Measurements from ENCODE around the gene GBA3.

GBA3 gene

DNA sequence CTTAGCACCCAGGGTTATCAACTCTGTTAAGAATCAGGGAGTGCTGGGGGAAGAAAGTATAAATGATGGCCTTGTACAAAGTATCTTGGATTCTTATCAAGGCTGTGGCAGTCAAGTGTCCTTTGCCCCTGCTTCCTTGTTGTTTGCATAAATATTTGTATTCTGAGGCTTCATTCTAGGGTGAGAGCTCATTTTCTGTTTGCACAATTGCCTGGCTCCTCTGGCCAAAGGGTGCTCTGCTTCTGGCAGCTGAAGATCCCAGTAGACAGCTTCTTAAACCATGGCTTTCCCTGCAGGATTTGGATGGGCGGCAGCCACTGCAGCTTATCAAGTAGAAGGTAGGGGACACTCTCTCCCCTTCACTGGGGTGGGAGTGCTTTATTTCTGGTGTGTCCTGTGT is at the start of gene GBA3:
Gene GBA3 (plus strand): TSS at position 202 of the 400 bp plus-strand sequence.
- DNase-seq, result no peak

- no peak for DNase-seq
Measured at GRCh38 chr4:22643952-22644351, 48.8 kb upstream of the GBA3 start.

GRCh38 chr4:22645481-22646182 is 47.1 kb upstream of the GBA3 start:
- no peak for DNase-seq

DNA sequence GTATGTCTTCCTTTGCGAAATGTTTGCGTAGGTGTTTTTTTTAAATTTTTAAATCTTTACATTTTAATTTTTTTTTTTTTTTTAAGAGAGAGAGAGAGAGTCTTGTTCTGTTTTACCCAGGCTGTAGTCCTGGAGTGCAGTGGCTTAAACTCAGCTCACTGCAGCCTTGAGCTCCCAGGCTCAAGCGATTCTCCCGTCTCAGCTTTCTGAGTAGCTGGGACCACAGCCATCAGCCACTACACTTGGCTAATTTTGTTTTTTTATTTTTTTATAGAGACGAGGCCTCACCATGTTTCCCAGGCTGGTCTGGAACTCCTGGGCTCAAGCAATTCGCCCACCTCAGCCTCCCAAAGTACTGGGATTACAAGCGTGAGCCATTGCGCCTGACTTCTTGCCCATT is 43.7 kb upstream of the GBA3 start:
- DNase-seq, result no peak

DNA sequence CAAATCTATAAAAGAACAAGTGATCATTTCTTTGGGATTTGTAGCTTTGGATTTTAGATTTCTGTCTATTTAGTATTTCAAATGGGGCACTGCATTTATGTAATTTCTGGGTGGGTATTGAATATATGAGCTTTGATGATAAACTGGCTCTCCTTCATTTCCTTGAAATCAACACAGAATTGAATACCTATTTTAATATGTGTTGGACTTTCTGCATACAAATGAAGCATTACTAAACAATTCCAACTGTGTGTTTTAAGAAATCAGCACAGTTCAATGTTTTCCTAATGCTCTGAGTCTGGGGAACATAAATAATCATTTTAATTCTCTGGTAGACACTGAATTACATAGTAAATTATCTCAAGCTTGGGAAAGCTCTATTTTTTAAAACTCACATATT is 42.0 kb upstream of the GBA3 start:
- no peak for DNase-seq

- no peak for DNase-seq
Measured at GRCh38 chr4:22653752-22654151, 39.0 kb upstream of the GBA3 start.

DNA sequence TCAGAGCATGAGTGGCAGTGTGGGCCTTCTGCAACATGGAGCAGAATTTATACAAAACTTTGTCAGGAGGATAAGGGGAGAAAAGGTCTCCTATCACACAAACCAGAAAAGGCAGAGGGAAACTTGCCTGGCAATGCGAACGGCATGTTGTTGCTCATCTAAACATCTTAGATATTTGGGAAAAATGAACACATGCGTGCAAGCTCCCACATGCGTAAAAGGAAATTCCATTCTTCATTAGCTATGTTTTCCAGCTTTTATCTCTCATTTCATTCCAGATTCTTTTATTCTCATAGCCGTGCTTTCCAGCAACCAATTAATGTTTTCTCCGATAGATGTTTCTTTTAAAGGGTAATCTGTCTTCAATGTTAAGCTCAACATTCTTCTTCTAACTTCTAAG is 31.3 kb upstream of the GBA3 start:
- no peak for DNase-seq

- DNase-seq, result no peak
Measured at GRCh38 chr4:22667332-22667940, 25.3 kb upstream of the GBA3 start.

GRCh38 chr4:22668301-22668700 is 24.4 kb upstream of the GBA3 start:
- no peak for DNase-seq

- no peak for DNase-seq
Measured at GRCh38 chr4:22668702-22669101, 24.0 kb upstream of the GBA3 start.

DNA sequence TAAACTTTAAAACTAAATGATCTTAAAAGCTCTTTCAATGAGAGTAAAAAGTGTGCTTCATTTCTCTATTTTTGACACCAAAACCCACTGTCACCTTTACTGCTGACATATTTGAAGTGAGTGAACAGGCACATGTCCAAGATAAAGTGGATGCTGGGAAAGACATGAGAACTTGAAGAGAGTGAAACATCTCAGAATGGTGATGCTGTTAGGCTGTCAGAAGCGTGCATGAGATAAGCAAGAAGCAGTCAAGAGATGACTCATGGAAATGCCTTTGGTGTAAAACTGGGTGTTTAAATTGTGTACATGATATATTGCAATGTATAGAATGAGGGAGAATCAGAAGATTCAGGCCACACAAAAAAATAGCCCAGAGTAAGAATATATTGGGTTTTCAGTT is 21.8 kb upstream of the GBA3 start:
- DNase-seq, result no peak

GRCh38 chr4:22672519-22672918 is 20.2 kb upstream of the GBA3 start:
- DNase-seq, result no peak

GRCh38 chr4:22672944-22673343 is 19.8 kb upstream of the GBA3 start:
- DNase-seq, result no peak

- DNase-seq, result no peak
Measured at GRCh38 chr4:22674700-22675099, 18.0 kb upstream of the GBA3 start.

DNA sequence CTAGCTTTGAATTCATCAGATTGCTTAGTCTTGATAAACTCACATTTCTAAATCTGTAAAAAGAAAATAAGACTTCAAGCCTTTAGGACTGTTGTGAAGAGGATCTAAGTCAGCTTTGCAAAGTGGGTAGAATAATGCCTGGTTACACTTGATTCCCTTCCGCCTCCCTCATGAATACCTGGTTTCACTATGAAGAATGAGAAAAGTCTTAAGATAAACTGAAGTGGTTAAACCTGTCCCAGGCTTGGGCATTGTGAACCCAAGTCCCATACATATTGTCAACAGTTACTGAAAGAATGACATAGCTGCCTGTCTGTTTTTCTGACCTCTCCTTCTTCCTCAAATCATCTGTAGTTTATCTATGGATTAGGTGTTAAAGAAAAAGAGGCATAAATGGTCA is 16.7 kb upstream of the GBA3 start:
- DNase-seq, result no peak

DNA sequence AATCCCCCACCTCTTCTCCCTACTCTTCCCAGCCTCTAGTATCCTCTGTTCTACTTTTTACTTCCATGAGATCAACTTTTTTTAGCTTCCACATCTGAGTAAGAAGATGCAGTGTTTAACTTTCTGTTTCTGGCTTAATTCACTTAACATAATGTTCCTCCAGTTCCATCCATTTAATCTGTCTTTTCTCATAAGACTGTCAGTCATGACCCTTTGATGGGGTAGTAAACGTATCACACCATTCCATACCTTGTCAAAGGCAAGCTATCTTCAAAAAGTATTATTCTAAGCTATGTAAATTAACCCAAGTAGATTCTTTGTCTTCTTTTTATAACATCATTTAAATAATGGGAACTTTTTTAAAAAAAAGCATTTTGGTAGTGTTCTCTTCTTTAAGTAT is 15.0 kb upstream of the GBA3 start:
- no peak for DNase-seq

- DNase-seq, result no peak
Measured at GRCh38 chr4:22678940-22679854, 13.5 kb upstream of the GBA3 start.

- no peak for DNase-seq
Measured at GRCh38 chr4:22680065-22680642, 12.6 kb upstream of the GBA3 start.

- DNase-seq, result no peak
Measured at GRCh38 chr4:22683726-22684125, 9.0 kb upstream of the GBA3 start.

- no peak for DNase-seq
Measured at GRCh38 chr4:22686141-22686540, 6.6 kb upstream of the GBA3 start.

- no peak for DNase-seq
Measured at GRCh38 chr4:22688236-22688635, 4.5 kb upstream of the GBA3 start.

GRCh38 chr4:22689428-22689827 is 3.3 kb upstream of the GBA3 start:
- no peak for DNase-seq

GRCh38 chr4:22695029-22695428 is 2.3 kb downstream of the GBA3 start:
- no peak for DNase-seq

DNA sequence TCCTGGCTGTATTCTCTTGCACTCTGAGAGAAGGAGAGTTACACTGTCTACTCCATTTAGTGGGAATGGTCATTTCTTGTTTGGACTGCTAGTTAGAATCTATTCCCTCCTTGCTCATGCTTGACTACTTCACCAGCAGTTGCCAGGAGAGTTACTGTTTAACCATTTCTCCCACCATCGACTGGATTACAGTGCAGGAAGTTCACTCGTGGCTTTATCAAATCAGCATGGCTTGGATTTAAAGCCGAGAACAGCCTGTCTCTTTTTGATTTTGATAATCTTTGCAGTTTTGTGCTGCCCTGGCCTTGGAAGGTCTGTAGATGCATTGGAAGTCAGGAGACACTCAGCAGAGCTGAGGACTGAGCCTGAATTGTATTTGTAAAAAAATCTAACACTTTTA is 3.2 kb downstream of the GBA3 start:
- DNase-seq, result no peak

All from activated CD4-positive, alpha-beta T cell treated with anti-CD3 and anti-CD28 coated beads, Interleukin-2, amount 50 U/mL, for 4 hours (primary cell).